Endothelial cell (in vitro differentiated cells): ENCODE data around the gene FAM83B. TPM values are rescaled to one million over a fixed set of nuclear protein-coding genes. Genes with fewer than 3 reads are reported as not detected.

Source experiments
- DNase-seq: peaks from one replicate; pipeline ENCODE4 v3.0.0; 2021; ENCODE audit warnings: low spot score
- H3K27ac Mint-ChIP-seq: one replicate; pipeline ENCODE4 v1.8.0; 2021; ENCODE audit warnings: mixed read lengths, inconsistent platforms; ENCODE audit not compliant: unreplicated experiment
- H3K27me3 Mint-ChIP-seq: one replicate; pipeline ENCODE4 v1.8.0; 2021; ENCODE audit warnings: mild to moderate bottlenecking, moderate library complexity, mixed read lengths, inconsistent platforms; ENCODE audit not compliant: unreplicated experiment
- H3K36me3 Mint-ChIP-seq: one replicate; pipeline ENCODE4 v1.8.0; 2021; ENCODE audit warnings: mild to moderate bottlenecking, low read depth, mixed read lengths, inconsistent platforms; ENCODE audit not compliant: unreplicated experiment
- H3K4me1 Mint-ChIP-seq: one replicate; pipeline ENCODE4 v1.8.0; 2021; ENCODE audit warnings: mild to moderate bottlenecking, mixed read lengths, inconsistent platforms; ENCODE audit not compliant: unreplicated experiment
- H3K4me3 Mint-ChIP-seq: one replicate; pipeline ENCODE4 v1.8.0; 2021; ENCODE audit warnings: mild to moderate bottlenecking, mixed read lengths, inconsistent platforms; ENCODE audit not compliant: unreplicated experiment
- H3K9me3 Mint-ChIP-seq: one replicate; pipeline ENCODE4 v1.8.0; 2021; ENCODE audit warnings: mixed read lengths, inconsistent platforms; ENCODE audit not compliant: unreplicated experiment
- total RNA-seq: library from RNA; stranded (reverse); fragmentation: NEBNext Ultra II Directional; extraction: Animal tissue kit (Norgen Biotek cat#: 25700); gene quantifications from one replicate; pipeline ENCODE4 v1.2.1, GENCODE V29; 2021; ENCODE audit not compliant: unreplicated experiment
- TF ChIP-seq, protein P1 (sequence below): fragments of 200-600 bp; sonication (generic); IDR thresholded peaks from one replicate; pipeline ENCODE4 v1.5.0; 2021; ENCODE audit warnings: antibody characterized with exemption; ENCODE audit not compliant: unreplicated experiment

Gene FAM83B
- total RNA-seq, 1 donor from 2014 or later, result 1.1 TPM

DNA sequence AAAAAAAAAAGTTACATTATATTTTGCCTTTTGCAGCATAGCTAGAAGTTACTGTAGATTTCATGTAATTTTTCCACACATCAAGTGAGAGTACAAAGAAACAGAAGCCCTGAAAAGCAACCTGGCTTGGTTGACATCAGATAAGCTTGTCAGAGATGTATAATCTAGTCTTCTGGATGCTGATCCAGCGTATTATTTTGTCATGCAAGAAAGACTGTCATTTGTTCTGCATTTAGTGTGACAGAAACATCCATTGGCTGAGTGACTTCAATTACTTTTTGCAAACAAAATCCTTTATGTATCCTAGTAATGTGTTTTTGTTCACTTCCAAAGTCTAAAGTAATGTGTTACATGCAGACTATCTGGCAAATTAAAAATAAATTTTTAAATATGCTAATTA, 75.3 kb downstream of the FAM83B start:
- no peaks in the 10 kb centered on the region for H3K27me3 Mint-ChIP-seq
- H3K4me1 Mint-ChIP-seq, result no peaks in the 10 kb centered on the region
- no peaks in the 10 kb centered on the region for H3K36me3 Mint-ChIP-seq
- H3K27ac Mint-ChIP-seq, result no peak overlapping the region
- no peak overlapping the region for H3K4me3 Mint-ChIP-seq
- DNase-seq, result no peak
- TF ChIP-seq, protein P1, sequence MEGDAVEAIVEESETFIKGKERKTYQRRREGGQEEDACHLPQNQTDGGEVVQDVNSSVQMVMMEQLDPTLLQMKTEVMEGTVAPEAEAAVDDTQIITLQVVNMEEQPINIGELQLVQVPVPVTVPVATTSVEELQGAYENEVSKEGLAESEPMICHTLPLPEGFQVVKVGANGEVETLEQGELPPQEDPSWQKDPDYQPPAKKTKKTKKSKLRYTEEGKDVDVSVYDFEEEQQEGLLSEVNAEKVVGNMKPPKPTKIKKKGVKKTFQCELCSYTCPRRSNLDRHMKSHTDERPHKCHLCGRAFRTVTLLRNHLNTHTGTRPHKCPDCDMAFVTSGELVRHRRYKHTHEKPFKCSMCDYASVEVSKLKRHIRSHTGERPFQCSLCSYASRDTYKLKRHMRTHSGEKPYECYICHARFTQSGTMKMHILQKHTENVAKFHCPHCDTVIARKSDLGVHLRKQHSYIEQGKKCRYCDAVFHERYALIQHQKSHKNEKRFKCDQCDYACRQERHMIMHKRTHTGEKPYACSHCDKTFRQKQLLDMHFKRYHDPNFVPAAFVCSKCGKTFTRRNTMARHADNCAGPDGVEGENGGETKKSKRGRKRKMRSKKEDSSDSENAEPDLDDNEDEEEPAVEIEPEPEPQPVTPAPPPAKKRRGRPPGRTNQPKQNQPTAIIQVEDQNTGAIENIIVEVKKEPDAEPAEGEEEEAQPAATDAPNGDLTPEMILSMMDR, result no peak
- no peaks in the 10 kb centered on the region for H3K9me3 Mint-ChIP-seq

DNA sequence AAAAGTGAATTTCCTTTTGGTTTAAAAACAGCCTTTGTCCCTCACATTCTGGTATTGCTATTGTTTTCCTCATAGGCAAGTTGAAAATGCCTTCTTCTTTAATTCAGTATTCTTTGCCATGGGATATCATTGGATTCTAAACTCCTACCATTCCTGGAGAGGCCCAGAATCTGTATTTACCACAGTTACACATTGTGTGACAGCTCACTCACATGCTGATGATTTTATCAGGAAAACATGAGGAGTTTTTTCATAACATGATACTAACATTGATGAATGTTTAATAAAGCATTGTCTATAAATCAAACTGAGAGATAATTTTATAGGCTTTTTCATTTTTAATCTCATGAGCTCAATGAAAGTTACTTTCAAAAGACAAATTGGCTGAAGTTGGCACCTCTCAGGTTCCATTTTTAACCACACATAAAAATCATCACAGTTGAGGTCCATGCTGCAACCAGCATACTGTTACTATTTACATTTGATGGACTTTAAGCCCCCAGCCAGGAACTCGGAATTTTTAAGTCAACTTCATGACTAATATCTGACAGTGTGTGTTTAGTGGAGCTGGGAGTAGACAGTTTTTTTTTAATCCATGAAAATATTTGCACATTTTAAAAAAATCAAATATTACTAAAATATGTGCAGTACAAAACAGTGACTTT, 82.8 kb downstream of the FAM83B start:
- H3K9me3 Mint-ChIP-seq, result no peaks in the 10 kb centered on the region
- no peak overlapping the region for H3K4me3 Mint-ChIP-seq
- no peak overlapping the region for H3K27ac Mint-ChIP-seq
- no peak for DNase-seq
- TF ChIP-seq, protein P1, result no peak
- no peaks in the 10 kb centered on the region for H3K27me3 Mint-ChIP-seq
- H3K4me1 Mint-ChIP-seq, result no peaks in the 10 kb centered on the region
- H3K36me3 Mint-ChIP-seq, result peaks cover 3% of the 10 kb centered on the region

GRCh38 chr6:54932622-54933021, 86.1 kb downstream of the FAM83B start:
- H3K27ac Mint-ChIP-seq, result no peak overlapping the region
- peaks cover 3% of the 10 kb centered on the region for H3K36me3 Mint-ChIP-seq
- H3K4me1 Mint-ChIP-seq, result no peaks in the 10 kb centered on the region
- DNase-seq, result no peak
- TF ChIP-seq, protein P1, result no peak
- no peaks in the 10 kb centered on the region for H3K9me3 Mint-ChIP-seq
- no peaks in the 10 kb centered on the region for H3K27me3 Mint-ChIP-seq
- H3K4me3 Mint-ChIP-seq, result no peak overlapping the region

DNA sequence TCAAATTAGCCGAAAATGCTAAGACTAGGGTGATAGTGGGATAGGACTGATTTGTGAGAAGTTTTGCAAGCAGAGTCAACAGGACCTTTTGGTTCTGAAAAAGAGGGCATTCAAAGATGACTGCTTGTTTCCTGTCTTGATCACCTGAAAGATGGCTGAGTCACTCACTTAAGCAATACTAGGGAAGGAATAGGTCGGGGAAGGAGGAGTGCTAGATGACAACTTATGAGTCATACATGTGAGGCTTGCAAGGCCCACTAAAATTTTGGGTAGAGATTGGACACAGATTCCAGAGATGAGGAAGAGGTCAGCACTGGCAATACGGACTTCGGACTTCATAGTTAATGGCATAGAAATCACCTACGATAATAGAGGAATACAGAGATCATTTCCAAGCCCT, 89.2 kb downstream of the FAM83B start:
- TF ChIP-seq, protein P1, result no peak
- Mint-ChIP-seq H3K4me3 (no peak overlapping the region), H3K9me3 (no peaks in the 10 kb centered on the region), H3K27me3 (no peaks in the 10 kb centered on the region), H3K36me3 (peaks cover 3% of the 10 kb centered on the region), H3K4me1 (no peaks in the 10 kb centered on the region), H3K27ac (no peak overlapping the region)
- no peak for DNase-seq

GRCh38 chr6:54937371-54937770, 90.8 kb downstream of the FAM83B start:
- H3K9me3 Mint-ChIP-seq, result no peaks in the 10 kb centered on the region
- TF ChIP-seq, protein P1, result no peak
- H3K4me3 Mint-ChIP-seq, result no peak overlapping the region
- H3K27me3 Mint-ChIP-seq, result no peaks in the 10 kb centered on the region
- no peak for DNase-seq
- H3K36me3 Mint-ChIP-seq, result peaks cover 3% of the 10 kb centered on the region
- no peaks in the 10 kb centered on the region for H3K4me1 Mint-ChIP-seq
- H3K27ac Mint-ChIP-seq, result no peak overlapping the region
